ENCODE measurements around the gene AIM2.
"Not testable (repeated sequence)": the region's sequence is repeated elsewhere in the genome, so short reads cannot be mapped to it uniquely, and the experiment has no call there.

Gene AIM2

DNA sequence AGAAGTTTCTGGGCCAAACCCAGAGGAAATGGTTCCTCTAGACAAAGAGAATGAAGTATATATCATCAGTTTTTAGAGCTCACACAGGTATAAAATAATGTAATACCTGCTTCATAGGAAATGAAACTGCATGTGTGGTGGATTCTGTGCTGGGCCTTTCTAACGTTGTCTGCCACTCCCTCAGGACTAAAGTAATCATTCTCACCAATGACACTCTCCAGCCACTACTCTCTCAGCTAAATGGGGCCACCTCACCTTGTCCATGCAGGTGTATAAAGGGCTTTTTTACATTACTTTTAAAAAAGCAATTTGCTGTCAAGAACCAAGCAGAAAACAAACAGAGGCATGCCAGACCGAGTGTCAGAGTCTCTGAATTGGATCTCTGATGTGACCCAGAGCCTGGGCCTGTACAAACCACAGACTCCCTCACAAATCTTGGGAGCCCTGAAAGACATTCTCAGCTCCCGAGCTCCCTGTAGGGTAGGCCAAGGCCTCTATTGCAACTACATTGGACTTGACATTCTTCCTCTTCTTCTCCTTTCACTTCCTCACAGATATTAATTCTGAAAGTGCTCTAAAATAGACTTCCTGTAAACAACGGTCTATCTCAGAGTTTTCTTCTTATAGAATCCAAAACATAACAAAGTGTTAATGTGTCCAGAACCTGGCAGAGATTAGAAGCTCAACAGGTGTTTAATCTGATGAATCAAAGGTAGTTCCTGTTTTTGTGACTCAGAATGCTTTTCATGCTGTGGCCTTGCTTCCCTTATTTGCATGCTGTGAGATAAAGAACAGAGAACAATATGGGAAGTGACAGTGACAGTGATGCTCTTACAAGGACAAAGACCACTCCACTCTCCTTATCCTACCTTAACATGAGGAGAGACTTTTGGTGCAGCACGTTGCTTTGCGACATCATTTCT is 8.6 kb downstream of the AIM2 start:
- H3K27me3 Mint-ChIP-seq = no peaks in the 10 kb centered on the region
- no peaks in the 10 kb centered on the region for H3K36me3 Mint-ChIP-seq
- peak overlapping the region; percentile 98 for H3K27ac Mint-ChIP-seq
- CTCF ChIA-PET = interaction anchor here (0.6 to 2.0 kb wide), 7 partner anchors 8 to 950 kb away, joined by 3 to 6 read pairs (median 3); partner anchors contain the start of gene AIM2
- no peaks in the 10 kb centered on the region for H3K9me3 Mint-ChIP-seq
- H3K4me3 Mint-ChIP-seq = peak overlapping the region; percentile 40
- DNase-seq = peak; percentile 28
- H3K4me1 Mint-ChIP-seq = peaks cover 32% of the 10 kb centered on the region

DNA sequence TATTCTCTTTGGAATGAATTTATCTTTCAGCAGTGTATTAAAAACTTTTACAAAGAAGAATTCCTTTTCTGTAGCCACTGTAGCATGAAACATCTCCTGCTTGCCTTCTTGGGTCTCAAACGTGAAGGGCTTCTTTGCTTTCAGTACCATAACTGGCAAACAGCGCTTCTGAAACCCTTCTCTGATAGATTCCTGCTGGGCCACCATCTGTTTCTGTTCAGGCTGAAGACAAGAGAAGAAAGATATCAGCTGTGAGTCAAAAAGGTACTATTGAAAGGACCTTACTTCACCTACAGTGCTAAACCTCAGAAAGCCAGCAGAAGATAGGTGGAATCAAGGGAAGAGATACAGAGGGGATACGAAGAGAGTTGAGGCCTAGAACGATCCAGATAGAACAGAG is 10.5 kb downstream of the AIM2 start:
- Mint-ChIP-seq H3K9me3 (no peaks in the 10 kb centered on the region), H3K36me3 (no peaks in the 10 kb centered on the region), H3K27me3 (no peaks in the 10 kb centered on the region), H3K4me1 (peaks cover 32% of the 10 kb centered on the region), H3K27ac (peak overlapping the region; percentile 60), H3K4me3 (no peak overlapping the region)
- CTCF ChIA-PET = no interaction called here
- no peak for DNase-seq

- CTCF ChIA-PET = no interaction called here
- Mint-ChIP-seq H3K27me3 (no peaks in the 10 kb centered on the region), H3K9me3 (no peaks in the 10 kb centered on the region), H3K27ac (no peak overlapping the region), H3K4me1 (peaks cover 32% of the 10 kb centered on the region), H3K36me3 (no peaks in the 10 kb centered on the region), H3K4me3 (no peak overlapping the region)
- no peak for DNase-seq
Observed at GRCh38 chr1:159065106-159065505, 11.5 kb downstream of the AIM2 start.

GRCh38 chr1:159058751-159059150 is 17.8 kb downstream of the AIM2 start:
- Mint-ChIP-seq H3K4me3 (no peak overlapping the region), H3K27me3 (no peaks in the 10 kb centered on the region), H3K27ac (no peak overlapping the region), H3K9me3 (no peaks in the 10 kb centered on the region), H3K4me1 (peaks cover 19% of the 10 kb centered on the region), H3K36me3 (peaks cover 33% of the 10 kb centered on the region)
- DNase-seq = no peak
- CTCF ChIA-PET = no interaction called here

- CTCF ChIA-PET = interaction anchor here (0.6 to 1.7 kb wide), 5 partner anchors 12 to 871 kb away, joined by 3 to 5 read pairs (median 4); no protein-coding TSS in a partner anchor
- peak overlapping the region; percentile 1 for H3K27ac Mint-ChIP-seq
- H3K36me3 Mint-ChIP-seq = peaks cover 58% of the 10 kb centered on the region
- DNase-seq = no peak
- no peaks in the 10 kb centered on the region for H3K9me3 Mint-ChIP-seq
- no peak overlapping the region for H3K4me3 Mint-ChIP-seq
- H3K27me3 Mint-ChIP-seq = no peaks in the 10 kb centered on the region
- peaks cover 29% of the 10 kb centered on the region for H3K4me1 Mint-ChIP-seq
Observed at GRCh38 chr1:159056069-159056698, 20.4 kb downstream of the AIM2 start.

GRCh38 chr1:159055181-159055641 is 21.4 kb downstream of the AIM2 start:
- H3K36me3 Mint-ChIP-seq = peaks cover 68% of the 10 kb centered on the region
- H3K9me3 Mint-ChIP-seq = no peaks in the 10 kb centered on the region
- no peak overlapping the region for H3K4me3 Mint-ChIP-seq
- no peak for DNase-seq
- H3K27me3 Mint-ChIP-seq = no peaks in the 10 kb centered on the region
- H3K27ac Mint-ChIP-seq = peak overlapping the region; percentile 28
- CTCF ChIA-PET = interaction anchor here (1.0 to 1.1 kb wide), 2 partner anchors 13 to 15 kb away, joined by 3 to 5 read pairs; no protein-coding TSS in a partner anchor
- peaks cover 31% of the 10 kb centered on the region for H3K4me1 Mint-ChIP-seq

DNA sequence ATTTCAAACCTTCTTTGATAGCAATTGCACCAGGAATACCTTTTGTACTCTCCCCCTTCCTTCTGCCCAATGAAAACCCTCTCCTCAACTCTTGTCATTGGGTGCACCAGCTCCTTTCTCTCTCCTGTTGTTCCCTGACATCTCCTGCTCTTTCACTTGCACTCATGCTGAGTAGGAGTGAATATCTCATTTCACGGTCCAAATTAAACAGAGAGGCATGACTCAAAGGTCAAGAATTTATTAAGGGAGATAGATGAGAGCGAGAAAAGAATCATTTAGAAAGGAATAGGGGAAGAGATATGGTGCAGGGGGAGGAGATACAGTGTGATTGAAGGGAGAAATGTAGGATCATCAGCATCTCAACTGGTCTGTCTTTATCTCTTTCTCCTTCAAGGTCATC is 22.1 kb downstream of the AIM2 start:
- Mint-ChIP-seq H3K36me3 (peaks cover 73% of the 10 kb centered on the region), H3K27ac (no peak overlapping the region), H3K9me3 (no peaks in the 10 kb centered on the region), H3K27me3 (no peaks in the 10 kb centered on the region), H3K4me3 (no peak overlapping the region), H3K4me1 (peaks cover 31% of the 10 kb centered on the region)
- DNase-seq = no peak
- CTCF ChIA-PET = no interaction called here

- no peaks in the 10 kb centered on the region for H3K9me3 Mint-ChIP-seq
- no peak overlapping the region for H3K4me3 Mint-ChIP-seq
- peaks cover 37% of the 10 kb centered on the region for H3K4me1 Mint-ChIP-seq
- DNase-seq = no peak
- no peaks in the 10 kb centered on the region for H3K27me3 Mint-ChIP-seq
- CTCF ChIA-PET = no interaction called here
- H3K36me3 Mint-ChIP-seq = peaks cover 87% of the 10 kb centered on the region
- H3K27ac Mint-ChIP-seq = no peak overlapping the region
Observed at GRCh38 chr1:159051436-159051835, 25.1 kb downstream of the AIM2 start.

- Mint-ChIP-seq H3K27ac (peak overlapping the region; percentile 20), H3K36me3 (peaks cover 70% of the 10 kb centered on the region), H3K4me1 (peaks cover 31% of the 10 kb centered on the region)
- H3K4me3 Mint-ChIP-seq, DNase-seq, H3K9me3 Mint-ChIP-seq, CTCF ChIA-PET, H3K27me3 Mint-ChIP-seq: not testable (repeated sequence)
Observed at GRCh38 chr1:159046486-159046885, 30.1 kb downstream of the AIM2 start.

DNA sequence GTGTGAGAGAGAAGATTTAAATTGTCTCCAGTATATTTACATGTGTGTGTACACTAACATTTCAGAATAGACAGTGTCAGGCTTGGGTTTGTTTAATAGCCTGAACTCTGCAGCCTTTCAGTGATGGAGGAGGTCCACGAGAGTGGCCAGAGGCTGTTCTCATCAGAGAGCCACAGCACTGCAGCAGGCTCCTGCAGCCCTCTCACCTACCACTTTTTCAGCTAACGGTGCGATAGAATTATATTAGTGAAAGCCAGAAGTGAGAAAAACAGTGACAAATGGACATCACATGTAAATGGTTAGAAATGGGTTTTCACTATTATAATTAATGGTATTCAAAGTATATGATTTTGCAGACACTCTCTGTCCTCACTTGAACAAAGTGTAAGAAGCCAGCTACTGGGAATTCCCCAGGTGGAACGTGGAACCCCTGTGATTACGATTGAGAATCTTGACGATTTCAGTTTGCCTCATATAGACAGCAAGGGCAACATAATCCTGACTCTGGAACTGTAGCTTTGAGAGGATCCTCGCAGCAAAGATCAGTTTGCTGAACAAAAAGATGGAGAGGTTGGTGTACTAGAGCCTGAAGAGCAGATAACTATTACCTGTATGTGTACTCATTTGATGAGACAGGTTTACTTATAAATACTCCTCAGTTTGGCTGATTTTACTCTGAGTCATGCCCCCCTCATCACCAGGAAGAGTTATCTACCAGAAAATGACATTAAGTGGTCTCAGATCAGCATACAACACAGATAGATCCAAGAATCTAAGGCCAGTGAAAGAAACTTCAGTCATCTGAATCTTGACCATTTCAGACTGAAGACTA is 35.5 kb downstream of the AIM2 start:
- no peak overlapping the region for H3K27ac Mint-ChIP-seq
- H3K4me1 Mint-ChIP-seq = peaks cover 34% of the 10 kb centered on the region
- peaks cover 67% of the 10 kb centered on the region for H3K36me3 Mint-ChIP-seq

GRCh38 chr1:159040206-159040605 is 36.4 kb downstream of the AIM2 start:
- no peak overlapping the region for H3K27ac Mint-ChIP-seq
- H3K4me1 Mint-ChIP-seq = peaks cover 29% of the 10 kb centered on the region
- no peak overlapping the region for H3K4me3 Mint-ChIP-seq
- H3K9me3 Mint-ChIP-seq = no peaks in the 10 kb centered on the region
- no peaks in the 10 kb centered on the region for H3K27me3 Mint-ChIP-seq
- no peak for DNase-seq
- H3K36me3 Mint-ChIP-seq = peaks cover 72% of the 10 kb centered on the region
- CTCF ChIA-PET = interaction anchor here (0.9 to 2.0 kb wide), 3 partner anchors 15 to 245 kb away, joined by 3 to 9 read pairs (median 3); no protein-coding TSS in a partner anchor

More for the DNA sequence above, 35.5 kb downstream of the AIM2 start:
- no peaks in the 10 kb centered on the region for H3K9me3 Mint-ChIP-seq
- CTCF ChIA-PET = interaction anchor here (0.9 to 2.0 kb wide), 2 partner anchors 31 to 246 kb away, joined by 3 to 9 read pairs; no protein-coding TSS in a partner anchor
- H3K4me3 Mint-ChIP-seq = no peak overlapping the region
- DNase-seq = no peak
- no peaks in the 10 kb centered on the region for H3K27me3 Mint-ChIP-seq

GRCh38 chr1:159030877-159031447 is 45.6 kb downstream of the AIM2 start:
- DNase-seq = no peak
- H3K36me3 Mint-ChIP-seq = peaks cover 86% of the 10 kb centered on the region
- no peak overlapping the region for H3K27ac Mint-ChIP-seq
- peaks cover 2% of the 10 kb centered on the region for H3K9me3 Mint-ChIP-seq
- peaks cover 55% of the 10 kb centered on the region for H3K4me1 Mint-ChIP-seq
- no peak overlapping the region for H3K4me3 Mint-ChIP-seq
- no peaks in the 10 kb centered on the region for H3K27me3 Mint-ChIP-seq
- CTCF ChIA-PET = no interaction called here

DNA sequence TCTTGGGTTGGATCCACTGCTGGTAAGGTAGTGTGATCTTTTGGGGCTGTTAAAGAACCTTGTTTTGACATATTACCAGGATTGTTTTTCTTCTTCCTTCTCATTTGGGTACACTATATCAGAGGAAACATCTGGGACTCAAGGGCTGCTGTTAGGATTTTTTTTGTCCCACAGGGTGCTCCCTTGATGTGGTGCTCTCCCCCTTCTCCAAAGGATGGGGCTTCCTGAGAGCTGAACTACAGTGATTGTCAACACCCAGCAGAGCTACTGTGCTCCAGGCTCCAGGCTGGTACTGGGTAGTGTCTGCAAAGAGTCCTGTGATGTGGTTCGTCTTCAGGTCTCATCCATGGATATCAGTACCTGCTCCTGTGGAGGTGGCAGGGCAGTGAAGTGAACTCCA is 46.3 kb downstream of the AIM2 start:
- Mint-ChIP-seq H3K4me1 (peaks cover 59% of the 10 kb centered on the region), H3K4me3 (no peak overlapping the region), H3K27me3 (no peaks in the 10 kb centered on the region), H3K36me3 (peaks cover 85% of the 10 kb centered on the region), H3K9me3 (peaks cover 2% of the 10 kb centered on the region), H3K27ac (peak overlapping the region; percentile 1)
- CTCF ChIA-PET = no interaction called here
- no peak for DNase-seq
